Keratinocyte (primary cell): ENCODE measurements around the gene PRG3. TPM values are rescaled to one million over a fixed set of nuclear protein-coding genes. Genes with fewer than 3 reads are reported as not detected.
"Not testable (repeated sequence)": the region's sequence is repeated elsewhere in the genome, so short reads cannot be mapped to it uniquely, and the experiment has no call there.

ENCODE experiments used
- DNase-seq: peaks from one replicate; pipeline ENCODE4 v3.0.0-alpha.2; 2011; ENCODE audit warnings: low read depth, missing footprints, low spot score
- FAIRE-seq: peaks from 2 replicates; lab custom pipeline; 2011; peaks lifted over from hg19 to GRCh38; lab: Jason Lieb, UNC
- H2AFZ ChIP-seq: 2 replicates; pipeline ENCODE4 v1.6.0; 2012; ENCODE audit warnings: low read length, control low read depth, inconsistent platforms; ENCODE audit not compliant: control insufficient read depth
- H3K27ac ChIP-seq: 2 replicates; pipeline ENCODE4 v1.5.1; 2011; ENCODE audit warnings: low read length; ENCODE audit not compliant: control insufficient read depth, insufficient read depth
- H3K27me3 ChIP-seq: 3 replicates; pipeline ENCODE4 v1.6.0; 2011; ENCODE audit warnings: low read length; ENCODE audit not compliant: control insufficient read depth, insufficient read depth; ENCODE audit errors: extremely low read depth
- H3K36me3 ChIP-seq, 2 experiments: 2 replicates in 1 of 2; 3 replicates in 1 of 2; pipeline ENCODE4 v1.5.1; 2011; ENCODE audit warnings: low read length in 2 of 2, mild to moderate bottlenecking in 1 of 2; ENCODE audit not compliant: control insufficient read depth in 2 of 2, insufficient read depth in 2 of 2; ENCODE audit errors: extremely low read depth in 1 of 2
- H3K4me1 ChIP-seq: 3 replicates; pipeline ENCODE4 v1.5.1; 2011; ENCODE audit warnings: low read length; ENCODE audit not compliant: control insufficient read depth, insufficient read depth; ENCODE audit errors: extremely low read depth
- H3K4me2 ChIP-seq: 3 replicates; pipeline ENCODE4 v1.6.0; 2011; ENCODE audit warnings: low read depth, low read length; ENCODE audit not compliant: control insufficient read depth, insufficient read depth; ENCODE audit errors: extremely low read depth
- H3K4me3 ChIP-seq, 3 experiments: fragments of 200-600 bp in 1 of 3; sonication (generic) in 1 of 3; 2 replicates in 2 of 3; 3 replicates in 1 of 3; pipeline ENCODE4 v1.5.1; 2011 to 2016; ENCODE audit warnings: low read length in 3 of 3, mild to moderate bottlenecking in 3 of 3, control low read depth in 2 of 3, inconsistent platforms in 1 of 3, low read depth in 1 of 3, mixed read lengths in 1 of 3, mixed run types in 1 of 3, moderate library complexity in 1 of 3; ENCODE audit not compliant: control insufficient read depth in 2 of 3, insufficient read depth in 2 of 3; ENCODE audit errors: extremely low read depth in 1 of 3
- H3K79me2 ChIP-seq: 2 replicates; pipeline ENCODE4 v1.6.0; 2012; ENCODE audit warnings: low read length; ENCODE audit not compliant: control insufficient read depth, insufficient read depth
- H3K9ac ChIP-seq: 3 replicates; pipeline ENCODE4 v1.6.0; 2011; ENCODE audit warnings: low read length; ENCODE audit not compliant: control insufficient read depth, insufficient read depth; ENCODE audit errors: extremely low read depth
- H3K9me1 ChIP-seq: 3 replicates; pipeline ENCODE4 v1.6.0; 2011; ENCODE audit warnings: low read length; ENCODE audit not compliant: control insufficient read depth, insufficient read depth; ENCODE audit errors: extremely low read depth
- H3K9me3 ChIP-seq: 2 replicates; pipeline ENCODE4 v1.5.1; 2012; ENCODE audit warnings: low read depth, low read length; ENCODE audit not compliant: control insufficient read depth
- H4K20me1 ChIP-seq: 3 replicates; pipeline ENCODE4 v1.6.0; 2011; ENCODE audit warnings: low read length; ENCODE audit not compliant: control insufficient read depth, insufficient read depth; ENCODE audit errors: extremely low read depth
- CTCF ChIP-seq, 3 experiments: IDR thresholded peaks in 1 of 3; conservative IDR thresholded peaks in 1 of 3; optimal IDR thresholded peaks in 1 of 3; 2 replicates in 2 of 3; 3 replicates in 1 of 3; pipeline versions ENCODE3 to v1.5.1; 2011; ENCODE audit warnings: low read length in 3 of 3, mild to moderate bottlenecking in 3 of 3, moderate library complexity in 2 of 3, control low read depth in 1 of 3, inconsistent platforms in 1 of 3; ENCODE audit not compliant: insufficient read depth in 2 of 3; ENCODE audit errors: extremely low read depth in 1 of 3
- EZH2 ChIP-seq: IDR thresholded peaks from one replicate; pipeline ENCODE4 v1.6.1; 2012; ENCODE audit warnings: inconsistent platforms, mild to moderate bottlenecking, low read length, moderate library complexity
- dilution Hi-C: fragments of 300-500 bp; cut with MboI; formaldehyde crosslinking; loops from one replicate; pipeline ENCODE4 v1.7.0; 2020; ENCODE audit warnings: low sequenced_read_pairs; ENCODE audit not compliant: extremely low pct_ligation_motif_present
- polyA plus RNA-seq, 5 experiments: library from polyadenylated mRNA; depleted of rRNA in 3 of 5; stranded (reverse) in 3 of 5; stranded (forward) in 1 of 5; unstranded in 1 of 5; fragments of >200 nt; gene quantifications; 1 replicate in 1 of 5; 2 replicates in 3 of 5; 3 replicates in 1 of 5; pipeline versions ENCODE4 v1.2.1 to v1.2.3, GENCODE V29; 2011 to 2012; ENCODE audit warnings: missing spikeins in 2 of 5, low read depth in 1 of 5, low replicate concordance in 1 of 5

The PRG3 gene
- polyA plus RNA-seq, 1 donor (not counting 4 experiments of a cell fraction or from before 2014, with no cell fraction given), result not detected

- H3K9ac ChIP-seq, result no peak within 1 kb of the TSS
- TF ChIP-seq EZH2 (no peak), CTCF (optimal IDR thresholded peaks at IDR 0.05 in 1 of 3, IDR thresholded peaks at IDR 0.05 in 1 of 3, conservative IDR thresholded peaks at IDR 0.05 in 1 of 3; ENCODE audit: extremely low read depth in 1 of 3, insufficient read depth in 2 of 3, low read length in 3 of 3) (no peak)
- FAIRE-seq (no peak), DNase-seq (no peak)
- H3K4me3 ChIP-seq, result no peak within 1 kb of the TSS
- H3K4me1 ChIP-seq, result peaks cover 15% of the 10 kb centered on the region
- peaks cover 24% of the 10 kb centered on the region for H3K79me2 ChIP-seq
- H3K4me2 ChIP-seq, result no peak within 1 kb of the TSS
- no peak within 1 kb of the TSS for H3K27ac ChIP-seq
- dilution Hi-C loops, result no loop called here
- H2AFZ ChIP-seq, result no peak within 1 kb of the TSS
- no peaks in the 10 kb centered on the region for H4K20me1 ChIP-seq
- no peaks in the 10 kb centered on the region for H3K9me1 ChIP-seq
- no peaks in the 10 kb centered on the region for H3K9me3 ChIP-seq
- peaks cover 4 to 6% of the 10 kb centered on the region in 2 experiments for H3K36me3 ChIP-seq
- peaks cover 3% of the 10 kb centered on the region for H3K27me3 ChIP-seq
Observed at GRCh38 chr11:57338142-57338541, 42.8 kb downstream of the PRG3 start, which contains the start of gene P2RX3. P2RX3 (plus strand) TSS chr11:57338352; CDS start chr11:57338551, 199 bp downstream.

- peaks cover 14 to 19% of the 10 kb centered on the region in 2 experiments for H3K36me3 ChIP-seq
- DNase-seq, H2AFZ ChIP-seq, H3K4me3 ChIP-seq, H3K27me3 ChIP-seq, H4K20me1 ChIP-seq, FAIRE-seq, H3K4me2 ChIP-seq, H3K27ac ChIP-seq, dilution Hi-C loops, H3K9me3 ChIP-seq, H3K9ac ChIP-seq, H3K9me1 ChIP-seq: not testable (repeated sequence)
- peaks cover 35% of the 10 kb centered on the region for H3K79me2 ChIP-seq
- H3K4me1 ChIP-seq, result peaks cover 15% of the 10 kb centered on the region
Observed at GRCh38 chr11:57336856-57337255, 44.1 kb downstream of the PRG3 start.

- dilution Hi-C loops, result no loop called here
- H2AFZ ChIP-seq, result peak overlapping the region; percentile 88
- FAIRE-seq (no peak), DNase-seq (no peak)
- TF ChIP-seq CTCF (optimal IDR thresholded peaks at IDR 0.05 in 1 of 3, IDR thresholded peaks at IDR 0.05 in 1 of 3, conservative IDR thresholded peaks at IDR 0.05 in 1 of 3; ENCODE audit: extremely low read depth in 1 of 3, insufficient read depth in 2 of 3, low read length in 3 of 3) (no peak), EZH2 (no peak)
- H3K9ac ChIP-seq, result peak overlapping the region; percentile 85
- peaks cover 3% of the 10 kb centered on the region for H3K27me3 ChIP-seq
- H3K4me1 ChIP-seq, result peaks cover 15% of the 10 kb centered on the region
- H3K4me3 ChIP-seq, result peak overlapping the region; percentile 67 to 82 (median 74)
- H3K27ac ChIP-seq, result peak overlapping the region; percentile 72
- H3K4me2 ChIP-seq, result peak overlapping the region; percentile 83
- peaks cover 20 to 25% of the 10 kb centered on the region in 2 experiments for H3K36me3 ChIP-seq
- no peaks in the 10 kb centered on the region for H3K9me1 ChIP-seq
- peaks cover 37% of the 10 kb centered on the region for H3K79me2 ChIP-seq
- H4K20me1 ChIP-seq, result no peaks in the 10 kb centered on the region
- no peaks in the 10 kb centered on the region for H3K9me3 ChIP-seq
Observed at GRCh38 chr11:57336111-57336666, 44.8 kb downstream of the PRG3 start.
